Measurements from ENCODE around the gene ITGA5. TPM values are rescaled to one million over a fixed set of nuclear protein-coding genes. Genes with fewer than 3 reads are reported as not detected.

The ITGA5 gene
- total RNA-seq, 1 experiment from 2014 or later: 12.2 TPM

GRCh38 chr12:54443446-54443845, 24.4 kb upstream of the ITGA5 start:
- Histone ChIP-seq H3K27ac (ENCODE audit: insufficient read length, low read depth, low read length) (no peak overlapping the region), H3K79me1 (ENCODE audit: insufficient read depth, low read depth, low read length, poor library complexity, severe bottlenecking) (no peaks in the 10 kb centered on the region), H4K20me1 (ENCODE audit: control insufficient read depth, insufficient read depth, insufficient read length) (no peaks in the 10 kb centered on the region), H2BK12ac (ENCODE audit: insufficient read length, low read depth, low read length) (no peak overlapping the region), H3T11ph (ENCODE audit: low read length) (no peak overlapping the region), H2BK20ac (ENCODE audit: low read depth, low read length, poor library complexity, severe bottlenecking) (no peak overlapping the region), H3K9ac (ENCODE audit: extremely low read depth, insufficient read length, low read length) (no peak overlapping the region), H4K5ac (ENCODE audit: insufficient read length, low read depth, low read length) (no peak overlapping the region), H3K4ac (ENCODE audit: low read depth, low read length) (no peak overlapping the region), H3K56ac (ENCODE audit: insufficient read length, low read depth, low read length) (no peak overlapping the region), H2AFZ (ENCODE audit: low read length) (no peak overlapping the region), H2AK5ac (ENCODE audit: insufficient read length, low read length) (no peak overlapping the region), H3K14ac (ENCODE audit: insufficient read depth, low read length) (no peak overlapping the region), H3K9me3 (ENCODE audit: control insufficient read depth, low read depth, low read length) (no peaks in the 10 kb centered on the region), H3K23me2 (ENCODE audit: insufficient read length, low read depth, low read length, poor library complexity, severe bottlenecking) (no peaks in the 10 kb centered on the region), H2BK120ac (ENCODE audit: low read depth, low read length, poor library complexity, severe bottlenecking) (no peak overlapping the region), H3K27me3 (ENCODE audit: insufficient read depth, low read length) (peaks cover 28% of the 10 kb centered on the region; the same call in 1 of the 2 replicates), H4K8ac (replicated peaks; ENCODE audit: insufficient read length, low read depth, low read length) (no peak overlapping the region), H3K4me2 (ENCODE audit: insufficient read depth, insufficient read length, low read length) (no peak overlapping the region), H3K18ac (ENCODE audit: insufficient read length, low read depth, low read length) (no peak overlapping the region), H4K91ac (ENCODE audit: insufficient read length, low read depth, low read length) (no peak overlapping the region), H3K4me1 (ENCODE audit: insufficient read depth, low read length) (no peaks in the 10 kb centered on the region), H2BK5ac (ENCODE audit: insufficient read length, low read length) (no peak overlapping the region), H3K23ac (ENCODE audit: insufficient read length, low read depth, low read length) (no peak overlapping the region), H3K79me2 (ENCODE audit: insufficient read depth, low read length) (no peaks in the 10 kb centered on the region), H2BK15ac (ENCODE audit: low read depth, low read length) (no peak overlapping the region)
- Mint-ChIP-seq H3K27me3 (ENCODE audit: low read depth) (peaks cover 97% of the 10 kb centered on the region), H3K4me1 (peaks cover 3 to 9% of the 10 kb centered on the region in 2 experiments), H3K27ac (no peak overlapping the region), H3K4me3 (no peak overlapping the region), H3K9me3 (no peaks in the 10 kb centered on the region), H3K36me3 (ENCODE audit: insufficient read depth in 1 of 3, low read depth in 3 of 3) (no peaks in the 10 kb centered on the region)
- no peak for DNase-seq
- no peak for TF ChIP-seq CTCF (conservative IDR thresholded peaks at IDR 0.05)
- no CpG with 5 or more reads among the region's 4 CpGs for WGBS (ENCODE audit: extremely low coverage, insufficient read length, low lambda C conversion rate)
